Left hindlimb (tissue), 1 donor: ENCODE data around the gene COL20A1.
A peak's percentile ranks its signal among the peaks of the same experiment; 100 is the strongest.

ENCODE experiments used
- DNase-seq: peaks from one replicate; pipeline ENCODE4 v3.0.0-alpha.2; 2018

COL20A1 gene

GRCh38 chr20:63261060-63261794 is 31.8 kb upstream of the COL20A1 start:
- no peak for DNase-seq

GRCh38 chr20:63261795-63262528 is 31.0 kb upstream of the COL20A1 start:
- DNase-seq = no peak

GRCh38 chr20:63262836-63263235 is 30.1 kb upstream of the COL20A1 start:
- no peak for DNase-seq

GRCh38 chr20:63264000-63264399 is 29.0 kb upstream of the COL20A1 start:
- DNase-seq = no peak

- no peak for DNase-seq
Measured at GRCh38 chr20:63264519-63264918, 28.5 kb upstream of the COL20A1 start.

- no peak for DNase-seq
Measured at GRCh38 chr20:63265891-63266515, 27.0 kb upstream of the COL20A1 start.

GRCh38 chr20:63267691-63268090 is 25.3 kb upstream of the COL20A1 start:
- no peak for DNase-seq

- DNase-seq = no peak
Measured at GRCh38 chr20:63268256-63268655, 24.7 kb upstream of the COL20A1 start.

GRCh38 chr20:63268671-63269439 is 24.1 kb upstream of the COL20A1 start:
- DNase-seq = no peak

GRCh38 chr20:63269724-63270123 is 23.3 kb upstream of the COL20A1 start:
- DNase-seq = no peak

GRCh38 chr20:63270606-63271325 is 22.2 kb upstream of the COL20A1 start:
- no peak for DNase-seq

GRCh38 chr20:63272105-63273058 is 20.6 kb upstream of the COL20A1 start, which contains the start of gene ARFGAP1:
ARFGAP1 (plus strand) TSS chr20:63272813; CDS start chr20:63275581, 2,768 bp downstream.
- DNase-seq = peak; percentile 96

- DNase-seq = no peak
Measured at GRCh38 chr20:63273059-63273579, 19.9 kb upstream of the COL20A1 start.

- no peak for DNase-seq
Measured at GRCh38 chr20:63273635-63274380, 19.2 kb upstream of the COL20A1 start.

GRCh38 chr20:63274381-63275228 is 18.4 kb upstream of the COL20A1 start:
- no peak for DNase-seq

GRCh38 chr20:63275825-63276224 is 17.2 kb upstream of the COL20A1 start:
- DNase-seq = no peak

GRCh38 chr20:63276956-63277355 is 16.0 kb upstream of the COL20A1 start:
- DNase-seq = no peak

GRCh38 chr20:63277466-63278272 is 15.3 kb upstream of the COL20A1 start:
- DNase-seq = no peak
